Measurements from ENCODE around the gene SMG9.
"Not testable (repeated sequence)": the region's sequence is repeated elsewhere in the genome, so short reads cannot be mapped to it uniquely, and the experiment has no call there.

SMG9 gene

DNA sequence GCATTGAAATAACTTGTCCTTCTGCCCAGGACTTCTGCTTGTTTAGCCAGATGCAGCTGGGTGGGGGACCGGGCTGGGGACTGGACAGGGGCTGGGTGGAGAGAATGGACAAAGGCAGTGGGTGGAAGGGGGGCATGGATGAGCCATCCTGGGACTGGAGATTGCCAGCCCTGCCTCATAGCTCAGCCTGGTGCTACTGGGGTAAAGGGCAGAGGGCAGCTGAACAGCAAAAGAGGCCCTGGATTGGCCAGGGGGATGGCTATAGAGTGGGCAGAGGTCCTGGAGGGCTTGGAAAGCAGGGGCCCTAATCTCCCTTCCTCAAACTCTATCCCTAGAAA lies 67.1 kb downstream of the SMG9 start:
- H3K4me3 ChIP-seq (ENCODE audit: low read depth, low read length), result no peak overlapping the region
- no peak for DNase-seq (ENCODE audit: low read depth)
- no peak for TF ChIP-seq POLR2A (IDR thresholded peaks at IDR 0.05; ENCODE audit: extremely low read depth, insufficient read length)
- TF ChIP-seq, protein P1, sequence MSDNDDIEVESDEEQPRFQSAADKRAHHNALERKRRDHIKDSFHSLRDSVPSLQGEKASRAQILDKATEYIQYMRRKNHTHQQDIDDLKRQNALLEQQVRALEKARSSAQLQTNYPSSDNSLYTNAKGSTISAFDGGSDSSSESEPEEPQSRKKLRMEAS (IDR thresholded peaks at IDR 0.05; ENCODE audit: low read depth, low read length), result no peak

DNA sequence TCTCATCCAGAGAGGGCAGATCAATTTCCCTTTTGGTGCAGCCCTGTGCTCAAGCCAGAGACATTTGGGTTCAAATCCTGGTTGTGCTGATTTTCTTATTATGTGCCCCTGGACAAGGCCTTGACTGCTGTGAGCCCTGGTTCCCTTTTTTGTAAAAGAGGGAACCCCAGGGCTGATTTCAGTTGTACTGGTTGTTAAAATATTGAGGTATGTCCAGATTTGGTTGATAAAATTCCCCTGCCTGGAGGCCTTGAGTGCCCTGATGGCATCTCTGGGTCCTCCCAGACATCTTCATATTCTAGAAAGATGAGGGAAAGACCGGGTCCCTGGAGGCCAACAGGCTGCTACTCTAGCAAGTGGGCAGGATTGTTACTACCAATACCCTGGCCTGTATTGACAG lies 70.4 kb downstream of the SMG9 start:
- TF ChIP-seq, protein P1 (IDR thresholded peaks at IDR 0.05; ENCODE audit: low read depth, low read length), result no peak
- TF ChIP-seq POLR2A (IDR thresholded peaks at IDR 0.05; ENCODE audit: extremely low read depth, insufficient read length) (no peak), MYC (IDR thresholded peaks at IDR 0.05; ENCODE audit: low read depth, low read length) (no peak)
- TF ChIP-seq, protein P2, sequence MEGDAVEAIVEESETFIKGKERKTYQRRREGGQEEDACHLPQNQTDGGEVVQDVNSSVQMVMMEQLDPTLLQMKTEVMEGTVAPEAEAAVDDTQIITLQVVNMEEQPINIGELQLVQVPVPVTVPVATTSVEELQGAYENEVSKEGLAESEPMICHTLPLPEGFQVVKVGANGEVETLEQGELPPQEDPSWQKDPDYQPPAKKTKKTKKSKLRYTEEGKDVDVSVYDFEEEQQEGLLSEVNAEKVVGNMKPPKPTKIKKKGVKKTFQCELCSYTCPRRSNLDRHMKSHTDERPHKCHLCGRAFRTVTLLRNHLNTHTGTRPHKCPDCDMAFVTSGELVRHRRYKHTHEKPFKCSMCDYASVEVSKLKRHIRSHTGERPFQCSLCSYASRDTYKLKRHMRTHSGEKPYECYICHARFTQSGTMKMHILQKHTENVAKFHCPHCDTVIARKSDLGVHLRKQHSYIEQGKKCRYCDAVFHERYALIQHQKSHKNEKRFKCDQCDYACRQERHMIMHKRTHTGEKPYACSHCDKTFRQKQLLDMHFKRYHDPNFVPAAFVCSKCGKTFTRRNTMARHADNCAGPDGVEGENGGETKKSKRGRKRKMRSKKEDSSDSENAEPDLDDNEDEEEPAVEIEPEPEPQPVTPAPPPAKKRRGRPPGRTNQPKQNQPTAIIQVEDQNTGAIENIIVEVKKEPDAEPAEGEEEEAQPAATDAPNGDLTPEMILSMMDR (IDR thresholded peaks at IDR 0.05; ENCODE audit: low read depth, low read length), result no peak
- DNase-seq (ENCODE audit: low read depth), result no peak
- no peak overlapping the region for H3K4me3 ChIP-seq (ENCODE audit: low read depth, low read length)

GRCh38 chr19:43683905-43684304 lies 70.9 kb downstream of the SMG9 start:
- H3K4me3 ChIP-seq (ENCODE audit: low read depth, low read length), result no peak overlapping the region
- no peak for DNase-seq (ENCODE audit: low read depth)
- TF ChIP-seq MYC (IDR thresholded peaks at IDR 0.05; ENCODE audit: low read depth, low read length) (no peak), POLR2A (IDR thresholded peaks at IDR 0.05; ENCODE audit: extremely low read depth, insufficient read length) (no peak)
- TF ChIP-seq, protein P1 (IDR thresholded peaks at IDR 0.05; ENCODE audit: low read depth, low read length), result no peak
- TF ChIP-seq, protein P2 (IDR thresholded peaks at IDR 0.05; ENCODE audit: low read depth, low read length), result no peak

DNA sequence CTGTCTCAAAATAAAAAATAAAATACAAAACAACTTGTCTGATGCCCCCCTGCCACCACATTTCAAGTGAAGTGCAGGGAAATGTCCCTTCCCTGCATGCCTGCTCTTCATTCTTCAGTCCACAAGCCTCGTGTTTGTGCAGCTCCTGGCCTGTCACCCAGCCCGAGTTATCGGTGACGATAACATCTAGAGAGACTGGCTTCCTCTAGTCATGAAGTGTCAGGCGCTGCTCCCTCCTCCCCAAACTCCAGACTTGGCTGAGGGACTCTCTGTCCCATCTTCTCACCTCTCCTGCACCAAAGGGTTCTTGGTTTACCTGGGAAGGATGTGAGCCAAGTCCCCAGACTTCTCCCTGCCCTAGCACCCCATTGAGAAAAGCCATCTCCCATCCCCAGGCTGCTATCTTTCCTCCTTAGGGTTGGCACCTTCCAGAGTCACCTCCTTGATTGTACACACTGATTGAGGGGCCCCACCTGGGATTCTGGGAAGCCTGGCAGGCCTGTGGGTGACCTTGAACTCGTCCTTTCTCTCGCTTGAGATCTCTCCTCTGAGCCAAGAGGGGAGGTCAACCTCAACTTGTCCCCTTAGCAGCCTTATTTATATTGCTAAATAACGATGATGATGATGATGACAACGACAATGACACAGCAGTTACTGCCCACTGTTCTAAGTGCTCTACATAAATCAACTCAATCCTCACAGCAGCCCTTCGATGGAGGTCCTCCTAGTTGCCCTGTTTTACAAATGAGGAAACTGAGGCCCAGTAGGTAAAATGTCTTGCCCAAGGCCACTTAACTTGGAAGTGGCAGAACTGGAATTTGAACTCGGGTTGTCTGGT lies 71.7 kb downstream of the SMG9 start:
- TF ChIP-seq, protein P2 (IDR thresholded peaks at IDR 0.05; ENCODE audit: low read depth, low read length), result no peak
- no peak for TF ChIP-seq POLR2A (IDR thresholded peaks at IDR 0.05; ENCODE audit: extremely low read depth, insufficient read length)
- TF ChIP-seq, protein P1 (IDR thresholded peaks at IDR 0.05; ENCODE audit: low read depth, low read length), result no peak
- TF ChIP-seq MYC (IDR thresholded peaks at IDR 0.05; ENCODE audit: low read depth, low read length), result no peak
- H3K4me3 ChIP-seq (ENCODE audit: low read depth, low read length), result no peak overlapping the region
- no peak for DNase-seq (ENCODE audit: low read depth)

DNA sequence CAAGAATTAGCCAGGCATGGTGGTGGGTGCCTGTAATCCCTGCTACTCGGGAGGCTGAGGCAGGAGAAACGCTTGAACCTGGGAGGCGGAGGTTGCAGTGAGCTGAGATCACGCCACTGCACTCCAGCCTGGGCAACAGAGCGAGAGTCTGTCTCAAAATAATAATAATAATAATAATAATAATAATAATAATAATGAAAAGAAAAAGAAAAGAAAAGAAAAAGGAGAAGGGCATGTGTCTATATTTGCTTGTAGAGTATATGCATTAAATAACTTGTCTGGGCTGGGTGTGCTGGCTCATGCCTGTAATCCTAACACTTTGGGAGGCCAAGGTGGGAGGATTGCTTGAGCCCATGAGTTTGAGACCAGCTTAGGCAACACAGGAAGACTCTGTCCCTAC lies 72.5 kb downstream of the SMG9 start:
- not testable (repeated sequence) for DNase-seq (ENCODE audit: low read depth); H3K4me3 ChIP-seq (ENCODE audit: low read depth, low read length)

GRCh38 chr19:43681821-43682220 lies 72.9 kb downstream of the SMG9 start:
- no peak for TF ChIP-seq MYC (IDR thresholded peaks at IDR 0.05; ENCODE audit: low read depth, low read length)
- TF ChIP-seq, protein P1 (IDR thresholded peaks at IDR 0.05; ENCODE audit: low read depth, low read length), result no peak
- DNase-seq (ENCODE audit: low read depth), result no peak
- H3K4me3 ChIP-seq (ENCODE audit: low read depth, low read length), result no peak overlapping the region

- TF ChIP-seq POLR2A (IDR thresholded peaks at IDR 0.05; ENCODE audit: extremely low read depth, insufficient read length), result no peak
- TF ChIP-seq, protein P2 (IDR thresholded peaks at IDR 0.05; ENCODE audit: low read depth, low read length), result no peak
- TF ChIP-seq, protein P1 (IDR thresholded peaks at IDR 0.05; ENCODE audit: low read depth, low read length), result no peak
- no peak for TF ChIP-seq MYC (IDR thresholded peaks at IDR 0.05; ENCODE audit: low read depth, low read length)
- H3K4me3 ChIP-seq (ENCODE audit: low read depth, low read length), result no peak overlapping the region
- DNase-seq (ENCODE audit: low read depth), result no peak
These were observed 76.1 kb downstream of the SMG9 start for GRCh38 chr19:43678512-43679261.

Measured in NB4 (cell line).